GM19193 (cell line): Measurements from ENCODE around the gene GPR12.

Experiments
- POLR2A ChIP-seq: IDR thresholded peaks from 4 replicates; pipeline ENCODE4 v1.6.1; 2011; ENCODE audit not compliant: insufficient read depth, insufficient read length; ENCODE audit errors: extremely low read depth

Gene GPR12

DNA sequence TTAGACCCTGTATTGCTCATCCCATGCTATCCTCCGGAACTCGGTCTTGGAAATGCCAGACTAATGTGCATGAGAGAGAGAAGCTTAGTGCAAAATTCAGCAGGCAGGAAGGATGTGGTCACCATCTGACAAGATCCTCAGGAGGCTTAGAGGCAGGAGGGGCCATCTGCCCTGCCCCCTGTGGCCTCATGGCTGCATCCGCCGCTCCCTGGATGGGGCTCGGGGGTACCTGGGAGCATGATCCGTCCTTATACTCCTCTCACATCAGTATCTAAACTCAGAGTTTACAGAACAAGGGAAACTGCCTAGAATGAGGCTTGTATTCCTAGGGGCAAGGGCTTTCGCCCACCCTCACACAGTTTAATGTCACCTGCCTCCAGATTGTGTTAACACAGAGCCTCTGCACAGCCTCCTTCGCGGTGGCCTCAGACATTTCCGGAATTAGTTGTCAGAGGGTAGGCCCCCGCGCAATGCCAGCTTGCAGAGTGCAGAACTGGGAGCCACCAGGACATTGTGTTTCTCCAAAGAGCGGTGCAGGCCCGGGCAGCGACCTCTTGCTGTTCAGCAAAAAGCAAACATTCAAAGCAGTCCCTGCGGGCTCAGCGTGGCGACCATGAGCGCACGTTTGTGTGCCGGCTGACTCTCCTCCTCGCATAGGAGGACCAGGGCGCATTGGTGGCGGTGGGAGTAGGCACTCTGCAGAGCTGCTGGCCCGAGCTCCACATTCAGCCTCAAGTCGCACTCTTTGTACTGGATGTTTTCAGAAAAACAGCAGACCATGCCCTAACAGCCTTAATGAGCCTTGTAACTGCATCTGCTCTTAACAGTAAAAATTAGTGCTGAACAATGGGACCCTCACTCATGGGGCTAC, 39.1 kb downstream of the GPR12 start:
- no peak for TF ChIP-seq POLR2A

DNA sequence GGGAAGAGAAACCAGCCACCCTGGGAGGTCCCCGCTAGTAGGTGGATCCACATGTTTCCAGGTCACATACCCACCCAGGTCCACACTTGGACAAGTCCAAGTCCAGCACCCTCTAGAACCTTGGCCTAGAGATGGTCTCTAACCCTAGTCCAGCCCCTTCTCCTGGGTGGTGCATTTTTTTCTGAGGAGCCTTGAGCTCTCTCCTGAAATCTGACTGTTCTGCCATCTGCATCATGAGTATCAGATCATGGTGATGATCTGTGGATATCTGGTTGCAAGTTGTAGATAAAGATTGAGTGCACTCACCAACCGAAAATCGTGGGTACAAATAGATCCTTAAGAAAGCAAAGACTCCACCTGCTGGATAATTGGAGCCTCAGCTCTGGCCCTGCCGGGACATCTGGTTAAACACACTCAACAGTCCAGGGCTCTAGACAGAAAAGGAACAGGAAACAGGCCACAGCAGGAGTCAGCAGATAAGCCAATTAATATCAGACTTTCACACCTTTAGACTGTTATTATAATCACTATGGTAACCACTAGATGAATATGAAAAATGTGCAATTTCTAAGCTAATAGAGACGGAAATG, 41.1 kb downstream of the GPR12 start:
- no peak for TF ChIP-seq POLR2A

GRCh38 chr13:26718872-26719271, 41.7 kb downstream of the GPR12 start:
- TF ChIP-seq POLR2A = no peak

DNA sequence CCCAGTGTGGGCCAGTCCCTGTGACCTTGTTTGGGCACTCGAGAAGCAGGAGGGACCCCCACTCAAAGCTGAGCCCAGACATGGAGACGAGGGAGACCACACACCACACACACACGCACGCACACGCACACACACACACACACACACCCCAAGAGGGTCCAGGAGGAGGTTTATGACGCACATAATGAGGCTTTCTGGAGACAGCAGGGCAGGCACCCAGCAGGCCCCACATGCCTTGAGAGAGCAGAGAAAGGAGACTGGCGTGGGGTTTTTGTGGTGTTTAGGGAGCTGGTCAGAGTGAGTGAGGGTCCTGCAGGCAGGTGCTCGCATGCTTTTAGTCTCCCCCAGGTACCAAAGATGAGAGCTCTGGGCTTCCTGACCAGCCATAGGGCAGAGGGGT, 42.4 kb downstream of the GPR12 start:
- TF ChIP-seq POLR2A = no peak

GRCh38 chr13:26716984-26717383, 43.6 kb downstream of the GPR12 start:
- TF ChIP-seq POLR2A = no peak

GRCh38 chr13:26713341-26713740, 47.2 kb downstream of the GPR12 start:
- no peak for TF ChIP-seq POLR2A

GRCh38 chr13:26711211-26711610, 49.4 kb downstream of the GPR12 start:
- TF ChIP-seq POLR2A = no peak

DNA sequence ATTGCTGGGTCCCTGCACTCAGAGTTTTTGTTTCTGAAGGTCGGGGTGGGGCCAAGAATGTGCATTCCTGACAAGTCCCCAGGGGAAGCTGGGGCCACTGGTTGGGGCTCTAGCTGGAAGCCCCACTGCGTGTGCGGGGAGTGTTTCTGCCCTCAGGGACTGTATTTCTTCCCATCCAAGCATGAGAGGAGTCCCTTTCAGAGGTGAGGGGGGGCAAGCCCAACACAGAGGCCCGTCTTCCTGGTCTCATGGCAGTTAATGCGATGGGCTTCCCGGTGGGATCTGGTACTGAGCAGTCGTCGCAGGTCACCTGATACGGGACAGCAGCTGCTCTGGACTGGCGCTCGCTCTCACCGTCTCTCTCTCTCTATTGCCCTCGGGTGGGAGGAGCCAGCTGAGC, 50.4 kb downstream of the GPR12 start:
- no peak for TF ChIP-seq POLR2A

DNA sequence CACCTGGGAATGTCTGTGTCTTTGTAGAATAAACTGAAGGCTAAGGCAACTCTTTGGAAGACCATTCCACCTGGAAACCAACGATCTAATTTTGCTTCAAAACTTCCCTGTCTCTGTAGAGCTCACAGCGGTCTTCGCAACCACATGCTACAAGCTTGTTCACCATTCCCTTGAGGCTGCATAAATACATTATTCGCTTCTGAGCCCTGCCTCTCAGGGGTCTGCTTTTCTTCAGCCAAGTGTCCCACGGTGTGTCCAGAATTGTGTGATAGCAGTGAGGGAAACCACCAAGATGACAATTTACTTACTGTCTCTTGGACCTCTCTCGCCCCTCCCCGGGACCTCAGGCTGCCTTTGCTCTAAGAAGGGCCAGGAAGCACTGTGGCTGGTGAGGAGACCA, 51.1 kb downstream of the GPR12 start:
- no peak for TF ChIP-seq POLR2A

GRCh38 chr13:26708007-26708297, 52.6 kb downstream of the GPR12 start:
- no peak for TF ChIP-seq POLR2A

- TF ChIP-seq POLR2A = no peak
Measured at GRCh38 chr13:26707122-26708006, 53.2 kb downstream of the GPR12 start.

DNA sequence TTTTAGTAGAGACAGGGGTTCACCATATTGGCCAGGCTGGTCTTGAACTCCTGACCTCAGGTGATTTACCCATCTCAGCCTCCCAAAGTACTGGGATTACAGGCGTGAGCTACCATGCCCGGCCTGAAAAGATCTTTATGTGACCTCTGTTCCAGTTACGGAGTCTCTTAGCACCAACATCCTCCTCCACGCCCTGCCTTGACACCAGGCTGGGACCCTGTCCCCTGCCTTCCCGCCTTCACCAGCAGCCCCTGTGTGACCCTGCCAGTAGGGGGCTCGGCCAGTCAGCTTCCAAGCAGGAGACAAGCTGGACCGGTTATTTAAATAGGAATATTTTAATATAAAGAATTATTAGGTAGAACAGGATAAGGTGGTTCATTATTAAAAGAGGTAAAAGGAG, 54.2 kb downstream of the GPR12 start:
- no peak for TF ChIP-seq POLR2A

GRCh38 chr13:26705536-26705935, 55.0 kb downstream of the GPR12 start:
- TF ChIP-seq POLR2A = no peak
